Fibroblast of skin of scalp (primary cell): Measurements from ENCODE around the gene PTGDR.

Source experiments
- DNase-seq: peaks from one replicate; pipeline ENCODE4 v3.0.0-alpha.2; 2013

PTGDR gene

DNA sequence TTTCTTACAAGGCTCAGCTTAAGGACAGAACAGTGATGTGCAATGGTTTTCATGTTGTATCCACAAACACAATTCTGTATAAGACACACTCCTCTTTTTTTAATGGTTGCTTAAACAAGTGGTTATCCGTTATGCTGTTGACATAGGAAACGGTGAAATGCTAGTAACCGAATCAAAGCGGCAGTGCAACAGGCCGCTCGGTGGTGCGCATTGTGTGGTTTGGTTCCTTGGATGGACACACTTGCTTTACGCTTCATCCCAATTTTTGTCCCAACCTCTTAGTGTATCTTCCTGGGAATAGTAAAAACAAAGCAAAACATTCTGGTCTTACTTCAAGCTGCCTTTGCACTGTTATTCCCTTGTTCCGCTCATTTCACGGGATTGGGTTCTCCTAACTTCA, 46.0 kb downstream of the PTGDR start:
- no peak for DNase-seq

DNA sequence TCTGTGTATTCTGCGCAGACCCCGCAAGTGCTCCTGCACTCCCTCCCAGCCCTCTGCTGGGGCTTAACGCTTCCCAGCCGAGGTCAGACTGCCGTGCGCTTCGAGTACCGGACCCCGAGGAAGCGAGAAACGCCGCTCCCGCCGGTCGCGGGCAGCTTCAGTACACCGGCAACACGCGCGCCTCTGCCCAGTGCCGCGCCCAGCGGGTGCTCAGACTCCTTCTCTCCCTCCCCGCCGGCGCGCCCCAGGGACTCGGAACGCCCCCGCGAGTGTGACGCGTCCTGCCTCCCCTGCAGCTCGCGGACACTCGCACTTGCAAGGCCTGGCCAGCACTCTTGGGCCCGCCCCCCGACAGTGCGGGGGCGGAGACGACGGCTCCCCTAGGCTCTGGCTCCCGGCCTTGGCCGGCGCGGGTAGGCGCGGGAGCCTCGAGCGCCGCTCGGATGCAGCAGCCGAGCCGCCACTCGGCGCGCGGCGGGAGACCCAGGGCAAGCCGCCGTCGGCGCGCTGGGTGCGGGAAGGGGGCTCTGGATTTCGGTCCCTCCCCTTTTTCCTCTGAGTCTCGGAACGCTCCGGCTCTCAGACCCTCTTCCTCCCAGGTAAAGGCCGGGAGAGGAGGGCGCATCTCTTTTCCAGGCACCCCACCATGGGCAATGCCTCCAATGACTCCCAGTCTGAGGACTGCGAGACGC, 46.6 kb downstream of the PTGDR start, which contains the start of gene PTGER2:
Gene PTGER2 (plus strand): TSS at position 410 of the 692 bp plus-strand sequence. CDS start 237 bp downstream, at position 647.
- peak; percentile 77 for DNase-seq

DNA sequence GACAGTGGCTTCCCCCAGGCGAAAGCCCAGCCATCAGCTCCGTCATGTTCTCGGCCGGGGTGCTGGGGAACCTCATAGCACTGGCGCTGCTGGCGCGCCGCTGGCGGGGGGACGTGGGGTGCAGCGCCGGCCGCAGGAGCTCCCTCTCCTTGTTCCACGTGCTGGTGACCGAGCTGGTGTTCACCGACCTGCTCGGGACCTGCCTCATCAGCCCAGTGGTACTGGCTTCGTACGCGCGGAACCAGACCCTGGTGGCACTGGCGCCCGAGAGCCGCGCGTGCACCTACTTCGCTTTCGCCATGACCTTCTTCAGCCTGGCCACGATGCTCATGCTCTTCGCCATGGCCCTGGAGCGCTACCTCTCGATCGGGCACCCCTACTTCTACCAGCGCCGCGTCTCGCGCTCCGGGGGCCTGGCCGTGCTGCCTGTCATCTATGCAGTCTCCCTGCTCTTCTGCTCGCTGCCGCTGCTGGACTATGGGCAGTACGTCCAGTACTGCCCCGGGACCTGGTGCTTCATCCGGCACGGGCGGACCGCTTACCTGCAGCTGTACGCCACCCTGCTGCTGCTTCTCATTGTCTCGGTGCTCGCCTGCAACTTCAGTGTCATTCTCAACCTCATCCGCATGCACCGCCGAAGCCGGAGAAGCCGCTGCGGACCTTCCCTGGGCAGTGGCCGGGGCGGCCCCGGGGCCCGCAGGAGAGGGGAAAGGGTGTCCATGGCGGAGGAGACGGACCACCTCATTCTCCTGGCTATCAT, 47.3 kb downstream of the PTGDR start:
- no peak for DNase-seq

DNA sequence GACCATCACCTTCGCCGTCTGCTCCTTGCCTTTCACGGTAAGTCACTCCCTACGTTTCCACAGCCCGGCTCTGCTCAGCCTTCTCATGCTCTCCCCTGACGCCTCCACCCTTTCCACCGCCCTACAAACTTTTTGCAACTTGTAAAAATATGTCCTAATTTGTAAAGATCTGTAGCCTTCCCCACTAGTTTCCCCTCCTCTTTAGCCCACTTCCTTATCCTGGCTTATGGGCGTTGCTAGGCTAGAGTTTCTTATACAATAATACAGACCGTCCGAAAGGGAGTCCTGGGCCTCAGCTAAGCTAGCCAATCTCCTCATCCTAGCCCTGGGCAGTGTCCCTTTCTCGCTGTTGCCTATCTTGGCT, 47.8 kb downstream of the PTGDR start:
- DNase-seq, result no peak

DNA sequence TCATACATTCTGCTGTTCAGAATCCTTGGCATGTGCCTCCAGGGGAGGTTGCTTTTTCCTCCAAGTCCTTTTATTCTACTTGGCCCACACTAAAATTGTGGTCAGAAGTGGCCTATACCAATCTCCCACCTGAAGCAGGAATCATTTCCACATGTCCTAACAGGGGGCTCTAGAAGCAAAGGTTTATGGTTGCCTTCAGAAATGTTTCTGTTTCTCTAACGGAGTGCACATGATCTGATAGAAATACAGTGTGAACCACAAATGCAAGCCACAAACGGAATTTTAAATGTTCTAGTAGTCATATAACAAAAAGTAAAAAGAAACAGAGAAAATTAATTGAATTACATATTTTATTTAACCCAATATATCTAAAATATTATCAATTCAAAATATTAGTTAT, 50.6 kb downstream of the PTGDR start:
- no peak for DNase-seq

GRCh38 chr14:52318826-52319645, 51.5 kb downstream of the PTGDR start:
- no peak for DNase-seq

GRCh38 chr14:52319919-52320318, 52.4 kb downstream of the PTGDR start:
- DNase-seq, result no peak

DNA sequence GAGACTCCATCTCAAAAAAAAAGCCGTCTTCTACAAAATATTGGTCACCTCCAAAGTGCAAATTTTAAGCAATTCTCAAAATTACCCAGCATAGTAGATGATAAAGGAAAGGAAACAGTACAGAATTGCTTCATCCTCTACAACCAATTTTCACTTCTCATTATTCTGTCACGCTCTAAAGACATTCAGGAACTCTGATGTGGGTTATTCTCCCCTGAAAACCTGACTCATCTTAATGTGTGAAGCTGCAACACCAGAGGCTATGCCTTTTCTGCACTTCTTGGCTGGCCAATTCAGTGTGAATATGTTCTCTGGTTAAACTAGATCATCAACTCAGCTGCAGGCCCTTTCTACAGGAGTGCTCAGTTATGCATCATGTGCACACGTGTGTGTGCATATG, 57.6 kb downstream of the PTGDR start:
- DNase-seq, result no peak

GRCh38 chr14:52325630-52326029, 58.1 kb downstream of the PTGDR start:
- DNase-seq, result no peak
